Measurements from ENCODE around the gene LRRC45.

The LRRC45 gene

GRCh38 chr17:82018989-82019689 lies 4.0 kb upstream of the LRRC45 start:
- in situ Hi-C loops (cut with HindIII; ENCODE audit: low sequenced_read_pairs) = no loop called here
- no peak for DNase-seq (ENCODE audit: low read depth, low spot score)
- no peak for TF ChIP-seq CTCF (IDR thresholded peaks at IDR 0.05; ENCODE audit: low read depth, low read length)
- no peak overlapping the region for H3K4me3 ChIP-seq (ENCODE audit: low read depth, low read length)

- TF ChIP-seq CTCF (IDR thresholded peaks at IDR 0.05; ENCODE audit: low read depth, low read length) = peak; percentile 88
- no peak for DNase-seq (ENCODE audit: low read depth, low spot score)
- no peak overlapping the region for H3K4me3 ChIP-seq (ENCODE audit: low read depth, low read length)
- in situ Hi-C loops (cut with HindIII; ENCODE audit: low sequenced_read_pairs) = no loop called here
Measured at GRCh38 chr17:82019690-82020571, 3.2 kb upstream of the LRRC45 start.

- H3K4me3 ChIP-seq (ENCODE audit: low read depth, low read length) = no peak overlapping the region
- DNase-seq (ENCODE audit: low read depth, low spot score) = no peak
- no peak for TF ChIP-seq CTCF (IDR thresholded peaks at IDR 0.05; ENCODE audit: low read depth, low read length)
- in situ Hi-C loops (cut with HindIII; ENCODE audit: low sequenced_read_pairs) = no loop called here
Measured at GRCh38 chr17:82020572-82021106, 2.5 kb upstream of the LRRC45 start.

- in situ Hi-C loops (cut with HindIII; ENCODE audit: low sequenced_read_pairs) = no loop called here
- peak; percentile 83 for TF ChIP-seq CTCF (IDR thresholded peaks at IDR 0.05; ENCODE audit: low read depth, low read length)
- peak; percentile 65 for DNase-seq (ENCODE audit: low read depth, low spot score)
- peak overlapping the region; percentile 70 for H3K4me3 ChIP-seq (ENCODE audit: low read depth, low read length)
Measured at GRCh38 chr17:82021107-82021899, 1.8 kb upstream of the LRRC45 start.

- TF ChIP-seq CTCF (IDR thresholded peaks at IDR 0.05; ENCODE audit: low read depth, low read length) = no peak
- DNase-seq (ENCODE audit: low read depth, low spot score) = no peak
- peak overlapping the region; percentile 70 for H3K4me3 ChIP-seq (ENCODE audit: low read depth, low read length)
- in situ Hi-C loops (cut with HindIII; ENCODE audit: low sequenced_read_pairs) = no loop called here
Measured at GRCh38 chr17:82021900-82022309, 1.2 kb upstream of the LRRC45 start.
